ENCODE data around the gene SCN1A. TPM values are rescaled to one million over a fixed set of nuclear protein-coding genes. Genes with fewer than 3 reads are reported as not detected.

The SCN1A gene
- total and polyA plus RNA-seq, 2 of the 13 experiments (the other 11 are each of a cell fraction or from before 2014, with no cell fraction given): 19.9 to 39.4 TPM

DNA sequence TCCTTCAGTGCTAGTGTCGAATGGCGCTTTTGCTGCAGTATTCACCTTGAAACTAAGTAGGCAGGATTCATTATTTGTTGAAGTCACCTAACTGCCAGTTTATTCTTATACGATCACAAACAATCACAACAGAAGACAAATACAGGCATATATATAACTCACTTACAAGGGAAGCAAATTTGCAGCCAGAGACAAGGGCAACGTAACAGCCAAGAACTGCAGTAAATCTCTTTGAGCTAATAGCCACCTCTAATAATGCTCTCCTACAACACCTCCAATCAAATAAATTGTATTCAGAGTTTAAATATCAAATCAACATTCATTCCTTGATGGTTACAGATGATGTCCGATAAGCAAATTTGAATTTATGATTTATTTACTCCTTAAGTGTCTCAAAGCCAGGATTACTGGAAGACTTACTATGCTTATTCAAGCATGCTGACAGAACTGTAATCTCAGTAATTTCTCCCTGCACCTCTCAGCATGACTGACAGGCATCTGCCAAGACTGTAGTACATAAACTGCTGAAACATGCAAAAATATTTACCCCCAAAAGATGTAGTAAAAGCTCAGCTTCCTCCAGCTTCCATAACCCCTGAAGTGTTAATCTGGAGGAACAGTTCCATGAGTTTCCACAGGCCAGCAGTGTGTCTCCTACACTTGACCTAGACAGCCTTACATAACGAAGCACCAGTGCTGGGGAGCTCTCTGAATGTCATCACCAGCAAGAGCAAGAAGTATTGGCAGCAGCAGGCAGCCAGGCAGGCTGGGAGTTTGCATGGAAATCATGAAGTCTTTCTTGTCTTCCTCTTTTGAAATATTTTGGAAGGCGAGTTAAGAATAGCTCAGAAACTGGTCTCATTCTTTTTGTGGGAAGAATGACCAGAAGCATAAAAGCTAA lies 20.9 kb upstream of the SCN1A start (continued):
- TF ChIP-seq ZNF784 (CRISPR knock-in tag; IDR thresholded peaks at IDR 0.05; ENCODE audit: borderline replicate concordance) (0 out of 2 replicates have a peak, but pooled peaks have one; percentile 21), SP1 (IDR thresholded peaks at IDR 0.05) (no peak), SP1 (CRISPR knock-in tag; IDR thresholded peaks at IDR 0.05) (no peak), ZNF644 (CRISPR knock-in tag; IDR thresholded peaks at IDR 0.05; ENCODE audit: low read depth) (no peak), GATAD2A (CRISPR knock-in tag; IDR thresholded peaks at IDR 0.05) (0 out of 2 replicates have a peak, but pooled peaks have one; percentile 23)

DNA sequence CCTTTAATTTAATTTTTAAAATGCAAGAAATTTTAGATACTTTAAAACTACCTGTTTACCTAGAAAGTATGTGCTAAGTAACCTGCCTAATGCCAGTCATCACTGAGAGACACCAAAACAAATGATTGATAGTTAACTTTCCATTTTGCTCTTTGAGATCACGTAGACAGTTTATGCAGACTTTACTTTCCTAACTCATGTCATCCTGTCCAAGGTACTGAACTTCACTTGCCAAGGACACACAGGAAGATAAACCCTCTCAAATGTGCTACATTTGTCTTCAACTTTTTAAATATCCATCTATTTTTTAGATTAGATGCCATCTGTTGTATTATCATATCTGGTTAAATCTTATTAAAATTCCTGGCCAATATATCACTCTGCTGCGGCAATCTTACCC lies 20.1 kb upstream of the SCN1A start:
- H3K9ac ChIP-seq (ENCODE audit: insufficient read depth, low read depth, low read length): no peak overlapping the region
- no peak overlapping the region for H3K4me3 ChIP-seq (replicated peaks in 1 of 3; ENCODE audit: insufficient read depth in 1 of 3, low read depth in 2 of 3, low read length in 3 of 3)
- BruUV-seq (replicated peaks): no TSS peak
- no peak overlapping the region for H3K4me2 ChIP-seq (ENCODE audit: low read depth, low read length)
- ATAC-seq (peak; percentile 71), DNase-seq (ENCODE audit: low spot score) (peak; percentile 36), FAIRE-seq (no peak)
- CTCF ChIA-PET (ENCODE audit: low intra/inter-chr PET ratio, low total read pairs): no interaction called here
- peaks cover 32% of the 10 kb centered on the region for H3K4me1 ChIP-seq (ENCODE audit: insufficient read depth, low read length)
- H3K27me3 ChIP-seq (ENCODE audit: control insufficient read depth in 1 of 2, insufficient read depth in 2 of 2, low read length in 2 of 2): no peaks in the 10 kb centered on the region
- H4K20me1 ChIP-seq (ENCODE audit: insufficient read depth, low read length): no peaks in the 10 kb centered on the region
- H2AFZ ChIP-seq (ENCODE audit: low read length): no peak overlapping the region
- no peaks in the 10 kb centered on the region for H3K9me3 ChIP-seq (ENCODE audit: low read length)
- in situ Hi-C loops (cut with HindIII; ENCODE audit: extremely low pct_ligation_motif_present, low pct_unique_long_range_greater_than_20kb) (no loop called here), intact Hi-C loops (cut with micrococcal nuclease; ENCODE audit: unreplicated experiment) (no loop called here)
- no peaks in the 10 kb centered on the region for H3K36me3 ChIP-seq (replicated peaks in 1 of 2; ENCODE audit: control insufficient read depth in 1 of 2, insufficient read depth in 2 of 2, low read length in 2 of 2)
- WGBS (ENCODE audit: low lambda C conversion rate): 66% methylated on average over 2 of the region's 2 CpGs
- no peaks in the 10 kb centered on the region for H3K79me2 ChIP-seq (ENCODE audit: insufficient read depth, low read length)
- no peak overlapping the region for H3K27ac ChIP-seq (ENCODE audit: extremely low read length, insufficient read depth, low read length)
- POLR2A ChIA-PET: no interaction called here
- TF ChIP-seq MIER2 (CRISPR knock-in tag; IDR thresholded peaks at IDR 0.05): peak; percentile 99
- TF ChIP-seq STAT5B (CRISPR knock-in tag; IDR thresholded peaks at IDR 0.05): peak; percentile 58; the same call in 1 of the 2 replicates
- TF ChIP-seq EHMT2 (IDR thresholded peaks at IDR 0.05; ENCODE audit: borderline replicate concordance, low read depth, low read length): peak; percentile 88
- no peak for TF ChIP-seq HOXA9 (CRISPR knock-in tag; IDR thresholded peaks at IDR 0.05; ENCODE audit: borderline replicate concordance)
- peak; percentile 59 to 96 for TF ChIP-seq REST (IDR thresholded peaks at IDR 0.05; ENCODE audit: borderline replicate concordance in 1 of 2, low read depth in 1 of 2, low read length in 2 of 2)
- TF ChIP-seq HDAC2 (CRISPR knock-in tag; IDR thresholded peaks at IDR 0.05): peak; percentile 76
- no peak for TF ChIP-seq KLF6 (CRISPR knock-in tag; IDR thresholded peaks at IDR 0.05)
- no peak for TF ChIP-seq RCOR2 (CRISPR knock-in tag; IDR thresholded peaks at IDR 0.05)
- no peak for TF ChIP-seq HNRNPL (IDR thresholded peaks at IDR 0.05; ENCODE audit: low read depth, low read length)
- TF ChIP-seq ZBTB33 (CRISPR knock-in tag; IDR thresholded peaks at IDR 0.05): no peak
- no peak for TF ChIP-seq ZNF432 (CRISPR knock-in tag; IDR thresholded peaks at IDR 0.05; ENCODE audit: borderline replicate concordance)
- no peak for TF ChIP-seq YY1 (IDR thresholded peaks at IDR 0.05; ENCODE audit: insufficient read depth, insufficient replicate concordance, low read depth, low read length)
- 0 out of 2 replicates have a peak, but pooled peaks have one; percentile 40 for TF ChIP-seq ATF1 (CRISPR knock-in tag; IDR thresholded peaks at IDR 0.05)
